Kidney (tissue), 22 donors: Measurements from ENCODE around the gene SULT1A3. TPM values are rescaled to one million over a fixed set of nuclear protein-coding genes. Genes with fewer than 3 reads are reported as not detected.
"Not testable (repeated sequence)": the region's sequence is repeated elsewhere in the genome, so short reads cannot be mapped to it uniquely, and the experiment has no call there.

Experiments
- DNase-seq, 5 donors: peaks; one replicate each; pipeline ENCODE4 v3.0.0-alpha.2; 2013 to 2020
- FAIRE-seq: peaks from 2 replicates; lab custom pipeline; 2012; peaks lifted over from hg19 to GRCh38; lab: Jason Lieb, UNC
- H3K27ac ChIP-seq, 2 donors: one replicate each; pipeline ENCODE4 v1.7.0; 2013; ENCODE audit warnings: low read depth in 2 of 2, low read length in 2 of 2, inconsistent platforms in 1 of 2
- H3K27me3 ChIP-seq: one replicate; pipeline ENCODE4 v1.7.1; 2013; ENCODE audit warnings: low read length, inconsistent platforms; ENCODE audit not compliant: control insufficient read depth, insufficient read depth
- H3K36me3 ChIP-seq, 3 donors: one replicate each; pipeline versions ENCODE4 v1.7.0 to v1.7.1; 2013; ENCODE audit warnings: low read length in 3 of 3, control low read depth in 1 of 3, inconsistent platforms in 1 of 3; ENCODE audit not compliant: insufficient read depth in 3 of 3, control insufficient read depth in 2 of 3
- H3K4me1 ChIP-seq, 3 donors: one replicate each; pipeline versions ENCODE4 v1.7.0 to v1.7.1; 2013; ENCODE audit warnings: low read length in 3 of 3, inconsistent platforms in 1 of 3, low read depth in 1 of 3; ENCODE audit not compliant: control insufficient read depth in 2 of 3, insufficient read depth in 2 of 3
- H3K4me3 ChIP-seq, 3 donors: one replicate each; pipeline versions ENCODE4 v1.7.0 to v1.8.1; 2013; ENCODE audit warnings: low read length in 3 of 3, control low read depth in 1 of 3, inconsistent platforms in 1 of 3
- H3K9ac ChIP-seq, 3 donors: one replicate each; pipeline versions ENCODE4 v1.7.0 to v1.7.1; 2013; ENCODE audit warnings: low read length in 3 of 3, control low read depth in 1 of 3, inconsistent platforms in 1 of 3
- H3K9me3 ChIP-seq, 3 donors: one replicate each; pipeline versions ENCODE4 v1.7.0 to v1.7.1; 2013; ENCODE audit warnings: low read length in 3 of 3, control low read depth in 1 of 3, inconsistent platforms in 1 of 3; ENCODE audit not compliant: control insufficient read depth in 2 of 3, insufficient read depth in 1 of 3
- CTCF ChIP-seq: IDR thresholded peaks from 3 replicates; pipeline ENCODE4 v1.5.1; 2012; ENCODE audit warnings: mild to moderate bottlenecking, moderate library complexity, borderline replicate concordance; ENCODE audit not compliant: insufficient read depth; ENCODE audit errors: extremely low read depth
- intact Hi-C: fragments of 100-400 bp; cut with DNase I; formaldehyde crosslinking; loops from one replicate; pipeline ENCODE4 v1.11.1; 2022
- long read RNA-seq, 10 donors: library from polyadenylated mRNA in 1 of 10; unstranded in 1 of 10; transcript quantifications; one replicate each; pipeline ENCODE4 v2.0.0 and lab custom pipeline, GENCODE V29; 2021 to 2026
- polyA plus RNA-seq: library from polyadenylated mRNA; stranded (reverse); fragments of 350-450 nt; fragmentation: Illumina TruSeq; extraction: RNeasy Lipid Tissue Mini Kit (QIAGEN cat#74804); gene quantifications from one replicate; pipeline ENCODE4 v1.2.3, GENCODE V29; 2014; ENCODE audit warnings: low read depth, low replicate concordance; ENCODE audit not compliant: insufficient read depth
- total RNA-seq: library from RNA; stranded (reverse); fragmentation: NEBNext Ultra II Directional; extraction: Animal tissue kit (Norgen Biotek cat#: 25700); gene quantifications from one replicate; pipeline ENCODE4 v1.2.1, GENCODE V29; 2021
- donor health status: control.
- donor health status: control.
- donor health status: control.
- donor health status: control.
- donor health status: control.
- donor health status: DM: yes; HTN: yes; CAD: no.
- donor health status: Normal renal cell carcinoma (clear cell type).

The SULT1A3 gene
- total RNA-seq (19.8 TPM), polyA plus RNA-seq (31.3 TPM)
- long read RNA-seq, donor 1, partial matches to known transcripts, result 0 of 1 reads
- long read RNA-seq, donor 1, other reads (novel, unspliced or antisense), result 0 of 1 reads
- long read RNA-seq, donor 2, partial matches to known transcripts, result 0 of 2 reads
- long read RNA-seq, donor 2, other reads (novel, unspliced or antisense), result 0 of 2 reads
- long read RNA-seq, donor 3, transcript SULT1A3-201 (8 exons, 1,097 nt), result major isoform, 5 of 5 reads
- long read RNA-seq, donor 3, partial matches to known transcripts, result 0 of 5 reads
- long read RNA-seq, donor 3, other reads (novel, unspliced or antisense), result 0 of 5 reads
- long read RNA-seq, donor 4, result 0 reads
- long read RNA-seq, donor 5, result 0 reads
- long read RNA-seq, donor 6, partial matches to known transcripts, result 0 of 2 reads
- long read RNA-seq, donor 6, other reads (novel, unspliced or antisense), result 0 of 2 reads
- long read RNA-seq, donor 7, partial matches to known transcripts, result 0 of 2 reads
- long read RNA-seq, donor 7, other reads (novel, unspliced or antisense), result 0 of 2 reads
- long read RNA-seq, donor 8, partial matches to known transcripts, result 0 of 1 reads
- long read RNA-seq, donor 8, other reads (novel, unspliced or antisense), result 0 of 1 reads
- long read RNA-seq, donor 9, result 0 reads
- long read RNA-seq, donor 10, partial matches to known transcripts, result 0 of 1 reads
- long read RNA-seq, donor 10, other reads (novel, unspliced or antisense), result 0 of 1 reads

DNA sequence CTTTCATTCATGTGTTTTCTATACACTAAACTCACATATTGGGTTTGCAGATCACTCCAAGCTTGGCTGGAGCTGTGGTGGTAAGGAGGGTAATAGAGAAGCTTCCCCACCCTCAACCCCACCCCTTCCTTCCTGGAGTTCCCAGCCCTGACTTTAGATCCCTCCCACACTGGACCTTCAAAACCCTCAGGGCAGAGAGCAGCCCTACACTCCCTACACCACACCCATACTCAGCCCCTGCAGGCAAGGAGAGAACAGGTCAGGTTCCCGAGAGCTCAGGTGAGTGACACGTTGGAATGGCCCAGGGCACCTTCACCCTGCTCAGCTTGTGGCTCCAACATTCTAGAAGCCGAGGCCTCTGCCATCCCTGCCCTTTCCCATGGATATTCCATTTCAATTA, at the start of gene SULT1A3:
Gene SULT1A3 (plus strand): TSS at position 207 of the 400 bp plus-strand sequence. CDS start 1,474 bp downstream, outside the sequence.
- H3K27me3 ChIP-seq, FAIRE-seq, H3K9ac ChIP-seq, H3K4me3 ChIP-seq, H3K27ac ChIP-seq, H3K4me1 ChIP-seq, H3K9me3 ChIP-seq, intact Hi-C loops, H3K36me3 ChIP-seq, DNase-seq: not testable (repeated sequence)

DNA sequence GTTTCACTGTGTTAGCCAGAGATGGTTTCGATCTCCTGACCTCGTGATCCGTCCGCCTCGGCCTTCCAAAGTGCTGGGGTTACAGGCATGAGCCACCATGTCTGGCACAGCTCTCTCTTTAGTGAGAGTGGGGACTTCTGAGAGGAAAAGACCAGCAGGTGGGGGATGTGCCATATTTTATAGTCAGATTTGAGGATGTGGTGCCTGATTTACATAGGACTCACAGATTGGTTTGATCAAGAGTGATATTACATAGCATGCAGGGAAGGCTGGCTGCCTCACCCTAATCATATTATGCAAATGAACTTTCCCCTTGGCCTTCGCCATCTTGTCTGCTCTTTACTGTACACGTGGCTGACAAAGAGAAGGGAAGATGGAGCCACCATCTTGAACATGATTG, 48.0 kb upstream of the SULT1A3 start:
- FAIRE-seq (no peak), DNase-seq (no peak)
- no peaks in the 10 kb centered on the region for H3K27me3 ChIP-seq
- no peaks in the 10 kb centered on the region for H3K4me1 ChIP-seq
- H3K9ac ChIP-seq, result no peak overlapping the region
- TF ChIP-seq CTCF, result no peak
- intact Hi-C loops, result no loop called here
- no peaks in the 10 kb centered on the region for H3K36me3 ChIP-seq
- peaks cover 0 to 5% (median 0%) of the 10 kb centered on the region in 3 donors for H3K9me3 ChIP-seq
- H3K27ac ChIP-seq, result no peak overlapping the region
- H3K4me3 ChIP-seq, result no peak overlapping the region

DNA sequence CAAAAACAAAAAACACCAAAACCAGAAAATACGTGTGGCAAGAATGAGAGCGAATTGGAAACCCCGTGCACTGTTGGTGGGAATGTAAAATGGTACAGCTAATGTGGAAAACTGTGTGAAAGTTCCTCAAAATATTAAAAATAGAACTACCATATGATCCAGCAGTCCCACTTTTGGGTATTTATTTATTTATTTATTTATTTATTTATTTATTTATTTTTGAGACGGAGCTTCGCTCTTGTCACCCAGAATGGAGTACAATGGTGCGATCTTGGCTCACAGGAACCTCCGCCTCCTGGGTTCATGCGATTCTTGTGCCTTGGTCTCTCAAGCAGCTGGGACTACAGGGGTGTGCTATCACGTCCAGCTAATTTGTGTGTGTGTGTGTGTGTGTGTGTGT, 46.5 kb upstream of the SULT1A3 start:
- FAIRE-seq (no peak), DNase-seq (no peak)
- Histone ChIP-seq H3K9me3 (peaks cover 0 to 5% (median 0%) of the 10 kb centered on the region in 3 donors), H3K27me3 (no peaks in the 10 kb centered on the region), H3K4me3 (no peak overlapping the region), H3K27ac (no peak overlapping the region), H3K36me3 (no peaks in the 10 kb centered on the region), H3K9ac (no peak overlapping the region), H3K4me1 (no peaks in the 10 kb centered on the region)
- intact Hi-C loops, result no loop called here
- no peak for TF ChIP-seq CTCF

- intact Hi-C loops, result no loop called here
- Histone ChIP-seq H3K4me1 (no peaks in the 10 kb centered on the region), H3K27ac (no peak overlapping the region), H3K27me3 (no peaks in the 10 kb centered on the region), H3K4me3 (no peak overlapping the region), H3K9ac (no peak overlapping the region), H3K9me3 (no peaks in the 10 kb centered on the region), H3K36me3 (no peaks in the 10 kb centered on the region)
- TF ChIP-seq CTCF, result no peak
- DNase-seq, result no peak
- FAIRE-seq, result no peak
These were observed 43.9 kb upstream of the SULT1A3 start for GRCh38 chr16:30155188-30155587.
